Measurements from ENCODE around the gene DTNA. TPM values are rescaled to one million over a fixed set of nuclear protein-coding genes. Genes with fewer than 3 reads are reported as not detected.

DTNA gene
- total RNA-seq, 1 experiment from 2014 or later: 7.8 TPM

- intact Hi-C loops (cut with micrococcal nuclease): no loop called here
- no peak overlapping the region for H3K9ac ChIP-seq (ENCODE audit: low read length)
- no peaks in the 10 kb centered on the region for H3K9me3 ChIP-seq (ENCODE audit: low read length)
- H3K4me2 ChIP-seq (ENCODE audit: low read length): no peak overlapping the region
- H3K79me2 ChIP-seq (ENCODE audit: low read length): no peaks in the 10 kb centered on the region
- no peaks in the 10 kb centered on the region for H3K36me3 ChIP-seq (ENCODE audit: low read depth, low read length)
- TF ChIP-seq EZH2 (IDR thresholded peaks at IDR 0.05; ENCODE audit: low read length, unreplicated experiment) (no peak), CTCF (conservative IDR thresholded peaks at IDR 0.05; ENCODE audit: low read depth, low read length) (no peak), EZH2phosphoT487 (IDR thresholded peaks at IDR 0.05; ENCODE audit: borderline replicate concordance, low read length) (no peak)
- H3K27ac ChIP-seq (ENCODE audit: low read length): no peak overlapping the region
- no peak overlapping the region for H2AFZ ChIP-seq (ENCODE audit: low read length)
- BruUV-seq (replicated peaks): no TSS peak
- no peaks in the 10 kb centered on the region for H3F3A ChIP-seq (ENCODE audit: low read length, unreplicated experiment)
- ChIA-PET CTCF (no interaction called here), POLR2A (ENCODE audit: unreplicated experiment) (no interaction called here)
- ATAC-seq (no peak), DNase-seq (no peak)
- H3K9me2 ChIP-seq (replicated peaks; ENCODE audit: low read length): no peaks in the 10 kb centered on the region
- no peak overlapping the region for H3K4me3 ChIP-seq (ENCODE audit: low read length)
- H4K20me1 ChIP-seq (ENCODE audit: low read length): no peaks in the 10 kb centered on the region
- no peaks in the 10 kb centered on the region for H3K27me3 ChIP-seq (ENCODE audit: low read length)
- no peaks in the 10 kb centered on the region for H3K4me1 ChIP-seq (ENCODE audit: insufficient read depth, low read length)
These were observed 44.2 kb downstream of the DTNA start for GRCh38 chr18:34754300-34754699.

GRCh38 chr18:34757666-34758065, 47.6 kb downstream of the DTNA start:
- DNase-seq (no peak), ATAC-seq (no peak)
- H3K27ac ChIP-seq (ENCODE audit: low read length): no peak overlapping the region
- ChIA-PET CTCF (no interaction called here), POLR2A (ENCODE audit: unreplicated experiment) (no interaction called here)
- no peaks in the 10 kb centered on the region for H3K79me2 ChIP-seq (ENCODE audit: low read length)
- intact Hi-C loops (cut with micrococcal nuclease): no loop called here
- H3K9ac ChIP-seq (ENCODE audit: low read length): no peak overlapping the region
- no peaks in the 10 kb centered on the region for H3K27me3 ChIP-seq (ENCODE audit: low read length)
- no peaks in the 10 kb centered on the region for H4K20me1 ChIP-seq (ENCODE audit: low read length)
- H2AFZ ChIP-seq (ENCODE audit: low read length): no peak overlapping the region
- H3K9me3 ChIP-seq (ENCODE audit: low read length): no peaks in the 10 kb centered on the region
- no peaks in the 10 kb centered on the region for H3K4me1 ChIP-seq (ENCODE audit: insufficient read depth, low read length)
- no peak overlapping the region for H3K4me2 ChIP-seq (ENCODE audit: low read length)
- H3K4me3 ChIP-seq (ENCODE audit: low read length): no peak overlapping the region
- no peaks in the 10 kb centered on the region for H3K36me3 ChIP-seq (ENCODE audit: low read depth, low read length)
- TF ChIP-seq CTCF (conservative IDR thresholded peaks at IDR 0.05; ENCODE audit: low read depth, low read length): no peak
- no peak for TF ChIP-seq EZH2phosphoT487 (IDR thresholded peaks at IDR 0.05; ENCODE audit: borderline replicate concordance, low read length)
- no peak for TF ChIP-seq EZH2 (IDR thresholded peaks at IDR 0.05; ENCODE audit: low read length, unreplicated experiment)
- BruUV-seq (replicated peaks): no TSS peak
- H3F3A ChIP-seq (ENCODE audit: low read length, unreplicated experiment): no peaks in the 10 kb centered on the region
- no peaks in the 10 kb centered on the region for H3K9me2 ChIP-seq (replicated peaks; ENCODE audit: low read length)

- H3K4me1 ChIP-seq (ENCODE audit: insufficient read depth, low read length): no peaks in the 10 kb centered on the region
- ChIA-PET POLR2A (ENCODE audit: unreplicated experiment) (no interaction called here), CTCF (no interaction called here)
- H3K36me3 ChIP-seq (ENCODE audit: low read depth, low read length): no peaks in the 10 kb centered on the region
- no peaks in the 10 kb centered on the region for H3F3A ChIP-seq (ENCODE audit: low read length, unreplicated experiment)
- H4K20me1 ChIP-seq (ENCODE audit: low read length): no peaks in the 10 kb centered on the region
- DNase-seq (no peak), ATAC-seq (no peak)
- H2AFZ ChIP-seq (ENCODE audit: low read length): no peak overlapping the region
- no peaks in the 10 kb centered on the region for H3K79me2 ChIP-seq (ENCODE audit: low read length)
- no peaks in the 10 kb centered on the region for H3K27me3 ChIP-seq (ENCODE audit: low read length)
- no peaks in the 10 kb centered on the region for H3K9me2 ChIP-seq (replicated peaks; ENCODE audit: low read length)
- H3K27ac ChIP-seq (ENCODE audit: low read length): no peak overlapping the region
- no peaks in the 10 kb centered on the region for H3K9me3 ChIP-seq (ENCODE audit: low read length)
- no peak overlapping the region for H3K9ac ChIP-seq (ENCODE audit: low read length)
- H3K4me2 ChIP-seq (ENCODE audit: low read length): no peak overlapping the region
- BruUV-seq (replicated peaks): no TSS peak
- TF ChIP-seq EZH2 (IDR thresholded peaks at IDR 0.05; ENCODE audit: low read length, unreplicated experiment) (no peak), CTCF (conservative IDR thresholded peaks at IDR 0.05; ENCODE audit: low read depth, low read length) (no peak), EZH2phosphoT487 (IDR thresholded peaks at IDR 0.05; ENCODE audit: borderline replicate concordance, low read length) (no peak)
- intact Hi-C loops (cut with micrococcal nuclease): no loop called here
- H3K4me3 ChIP-seq (ENCODE audit: low read length): no peak overlapping the region
These were observed 48.4 kb downstream of the DTNA start for GRCh38 chr18:34758378-34758948.

All from PC-3 (cell line).